ENCODE results near the gene FCRLA. TPM values are rescaled to one million over a fixed set of nuclear protein-coding genes. Genes with fewer than 3 reads are reported as not detected.

Gene FCRLA
- total RNA-seq, 4 donors from 2014 or later, result not detected

DNA sequence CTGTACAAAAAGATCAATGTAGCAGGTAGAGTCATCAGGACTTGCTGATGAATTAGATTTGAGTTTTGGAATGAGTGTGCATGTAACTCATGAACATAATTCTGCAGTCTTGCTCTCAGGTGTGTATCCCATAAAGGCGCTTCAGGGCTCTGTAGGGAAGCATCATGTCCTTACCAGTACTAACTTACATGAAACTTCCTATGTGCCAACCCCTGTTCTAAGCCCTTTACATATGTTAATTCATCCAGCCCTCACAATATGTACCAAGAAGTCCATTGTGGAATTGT, 12.2 kb downstream of the FCRLA start:
- DNase-seq, result no peak
- Histone ChIP-seq H3K36me3 (no peaks in the 10 kb centered on the region), H3K4me3 (no peak overlapping the region), H3K4me1 (no peaks in the 10 kb centered on the region), H3K9me3 (no peaks in the 10 kb centered on the region), H3K27me3 (peaks cover 0 to 9% (median 6%) of the 10 kb centered on the region in 3 donors), H3K27ac (no peak overlapping the region)
- ATAC-seq, result no peak
- no peak for TF ChIP-seq POLR2A (IDR thresholded peaks at IDR 0.05)
- TF ChIP-seq, protein P1, sequence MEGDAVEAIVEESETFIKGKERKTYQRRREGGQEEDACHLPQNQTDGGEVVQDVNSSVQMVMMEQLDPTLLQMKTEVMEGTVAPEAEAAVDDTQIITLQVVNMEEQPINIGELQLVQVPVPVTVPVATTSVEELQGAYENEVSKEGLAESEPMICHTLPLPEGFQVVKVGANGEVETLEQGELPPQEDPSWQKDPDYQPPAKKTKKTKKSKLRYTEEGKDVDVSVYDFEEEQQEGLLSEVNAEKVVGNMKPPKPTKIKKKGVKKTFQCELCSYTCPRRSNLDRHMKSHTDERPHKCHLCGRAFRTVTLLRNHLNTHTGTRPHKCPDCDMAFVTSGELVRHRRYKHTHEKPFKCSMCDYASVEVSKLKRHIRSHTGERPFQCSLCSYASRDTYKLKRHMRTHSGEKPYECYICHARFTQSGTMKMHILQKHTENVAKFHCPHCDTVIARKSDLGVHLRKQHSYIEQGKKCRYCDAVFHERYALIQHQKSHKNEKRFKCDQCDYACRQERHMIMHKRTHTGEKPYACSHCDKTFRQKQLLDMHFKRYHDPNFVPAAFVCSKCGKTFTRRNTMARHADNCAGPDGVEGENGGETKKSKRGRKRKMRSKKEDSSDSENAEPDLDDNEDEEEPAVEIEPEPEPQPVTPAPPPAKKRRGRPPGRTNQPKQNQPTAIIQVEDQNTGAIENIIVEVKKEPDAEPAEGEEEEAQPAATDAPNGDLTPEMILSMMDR (IDR thresholded peaks at IDR 0.05 in 4 of 5, conservative IDR thresholded peaks at IDR 0.05 in 1 of 5), result no peak
- intact Hi-C loops (cut with DNase I; ENCODE audit: low total_unique reads), result no loop called here
- in situ Hi-C loops (cut with MboI; ENCODE audit: low sequenced_read_pairs in 4 of 4), result no loop called here

DNA sequence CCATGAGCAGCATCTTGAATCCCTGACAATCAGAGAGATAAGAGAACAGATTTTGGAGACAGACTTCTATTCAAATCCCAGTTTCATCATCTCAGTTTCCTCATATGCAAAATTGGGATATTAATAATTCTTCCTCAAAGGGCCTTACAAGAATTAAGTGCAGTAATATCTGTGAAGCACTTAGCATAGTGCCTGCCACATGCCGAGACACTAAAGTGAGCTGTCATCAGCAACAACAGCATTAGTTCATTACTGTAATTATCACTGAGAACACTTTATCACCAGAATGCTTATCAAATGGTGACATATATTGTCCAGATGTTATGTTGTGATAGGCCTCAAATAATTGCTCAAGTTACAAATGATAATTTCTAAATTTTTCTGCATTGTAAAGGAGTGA, 13.4 kb downstream of the FCRLA start:
- in situ Hi-C loops (cut with MboI; ENCODE audit: low sequenced_read_pairs in 4 of 4) (no loop called here), intact Hi-C loops (cut with DNase I; ENCODE audit: low total_unique reads) (no loop called here)
- no peak overlapping the region for H3K4me3 ChIP-seq
- ATAC-seq (no peak), DNase-seq (no peak)
- peaks cover 4 to 18% (median 14%) of the 10 kb centered on the region in 3 donors for H3K27me3 ChIP-seq
- H3K4me1 ChIP-seq, result peaks cover 0 to under 1% of the 10 kb centered on the region in 2 donors
- TF ChIP-seq, protein P1 (IDR thresholded peaks at IDR 0.05 in 4 of 5, conservative IDR thresholded peaks at IDR 0.05 in 1 of 5), result no peak
- no peak for TF ChIP-seq POLR2A (IDR thresholded peaks at IDR 0.05)
- no peaks in the 10 kb centered on the region for H3K36me3 ChIP-seq
- no peak overlapping the region for H3K27ac ChIP-seq
- no peaks in the 10 kb centered on the region for H3K9me3 ChIP-seq

DNA sequence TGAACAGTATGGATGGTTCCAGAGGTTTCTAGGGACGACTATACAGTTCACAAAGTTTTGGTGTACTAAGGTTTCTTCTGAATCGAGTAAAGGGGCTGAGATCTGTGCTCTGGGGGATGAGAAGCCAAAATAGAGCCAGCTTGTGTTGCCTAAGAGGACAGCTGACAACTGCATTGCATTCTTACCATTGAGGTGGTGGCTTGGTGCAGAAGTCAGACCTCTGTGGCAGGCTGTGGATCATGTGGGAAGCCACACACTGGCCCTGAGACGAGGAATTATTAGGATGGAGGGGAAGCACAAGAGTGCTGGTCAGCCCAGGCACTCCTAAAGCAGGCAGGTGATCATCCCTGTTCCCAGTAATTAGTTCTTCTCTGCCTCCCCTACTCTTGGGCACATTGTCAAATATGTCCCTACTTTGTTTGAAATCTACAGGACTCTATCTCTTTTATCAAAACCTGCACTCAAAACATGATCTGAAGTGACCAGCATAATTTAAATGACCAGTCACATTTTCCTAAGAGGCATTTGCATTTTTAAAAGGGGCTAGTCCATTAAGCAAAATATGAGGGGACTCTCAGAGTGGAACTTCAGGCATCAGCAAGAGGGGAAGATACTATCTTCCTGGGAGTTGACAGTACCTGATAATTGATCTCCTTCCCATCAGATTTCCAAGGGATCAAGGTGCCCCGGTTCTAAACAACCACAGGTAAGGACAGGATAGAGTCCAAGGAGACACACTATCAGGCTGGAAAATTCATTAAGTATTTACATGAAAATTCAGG, 14.1 kb downstream of the FCRLA start, which contains the start of gene FCRLB:
Gene FCRLB, plus strand, starts transcription at position 589 of the 782 bp plus-strand sequence. CDS start 1,129 bp downstream, outside the sequence.
- Histone ChIP-seq H3K27ac (no peak within 1 kb of the TSS), H3K27me3 (peaks cover 4 to 23% (median 16%) of the 10 kb centered on the region in 3 donors), H3K4me3 (no peak within 1 kb of the TSS), H3K4me1 (peaks cover 0 to 8% of the 10 kb centered on the region in 2 donors), H3K36me3 (no peaks in the 10 kb centered on the region), H3K9me3 (no peaks in the 10 kb centered on the region)
- in situ Hi-C loops (cut with MboI; ENCODE audit: low sequenced_read_pairs in 4 of 4) (no loop called here), intact Hi-C loops (cut with DNase I; ENCODE audit: low total_unique reads) (no loop called here)
- ATAC-seq (no peak), DNase-seq (no peak)
- no peak for TF ChIP-seq POLR2A (IDR thresholded peaks at IDR 0.05)
- TF ChIP-seq, protein P1 (IDR thresholded peaks at IDR 0.05 in 4 of 5, conservative IDR thresholded peaks at IDR 0.05 in 1 of 5), result no peak

DNA sequence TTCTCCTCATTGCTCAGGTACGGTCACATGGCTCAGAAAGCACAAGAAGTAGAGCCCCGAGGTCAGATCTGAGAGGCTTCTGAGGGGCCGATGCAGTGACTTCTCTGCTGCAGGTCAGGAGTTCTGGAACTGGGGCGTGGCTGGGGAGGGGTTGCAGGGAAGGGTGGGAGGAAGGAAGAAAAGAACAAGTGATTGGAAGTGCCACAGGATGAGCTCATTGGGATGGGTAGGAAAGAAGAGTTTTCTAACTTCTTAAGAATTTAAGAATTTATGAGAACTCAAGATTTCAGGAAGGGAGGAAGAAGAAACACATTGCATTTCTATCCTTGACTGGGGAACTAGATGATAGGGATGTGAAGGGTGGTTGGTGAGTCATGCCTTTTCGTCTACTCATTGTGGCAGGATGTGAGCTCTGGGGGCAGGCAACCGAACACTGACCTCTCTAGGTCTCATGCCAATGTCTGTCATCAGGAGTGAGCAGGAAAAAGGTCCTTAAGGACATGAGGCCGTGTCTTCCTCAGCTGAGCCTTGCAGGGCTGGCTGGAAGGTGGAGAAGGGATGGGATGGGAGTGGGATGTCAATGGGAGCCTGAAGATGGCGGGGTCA, 14.8 kb downstream of the FCRLA start:
- intact Hi-C loops (cut with DNase I; ENCODE audit: low total_unique reads), result no loop called here
- TF ChIP-seq POLR2A (IDR thresholded peaks at IDR 0.05), result no peak
- TF ChIP-seq, protein P1 (IDR thresholded peaks at IDR 0.05 in 4 of 5, conservative IDR thresholded peaks at IDR 0.05 in 1 of 5), result no peak
- peaks cover 4 to 28% (median 16%) of the 10 kb centered on the region in 3 donors for H3K27me3 ChIP-seq

More for the DNA sequence above, 14.8 kb downstream of the FCRLA start:
- Histone ChIP-seq H3K9me3 (no peaks in the 10 kb centered on the region), H3K27ac (no peak overlapping the region), H3K4me1 (peaks cover 0 to 14% of the 10 kb centered on the region in 2 donors), H3K4me3 (no peak overlapping the region), H3K36me3 (no peaks in the 10 kb centered on the region)
- DNase-seq, result no peak
- no peak for ATAC-seq
- in situ Hi-C loops (cut with MboI; ENCODE audit: low sequenced_read_pairs in 4 of 4), result no loop called here
